PC-9 (cell line): ENCODE data around the gene ETS1.

Experiments used
- EZH2 ChIP-seq: fragments of 200-600 bp; sonication (generic); IDR thresholded peaks from 2 replicates; pipeline ENCODE4 v1.8.0; 2017; ENCODE audit warnings: antibody characterized with exemption, low read depth
- TF ChIP-seq, protein P1 (sequence below): fragments of 200-600 bp; sonication (generic); conservative IDR thresholded peaks from 2 replicates; pipeline ENCODE4 v1.6.1; 2017; ENCODE audit warnings: mixed run types, antibody characterized with exemption, mild to moderate bottlenecking, moderate library complexity

DNA sequence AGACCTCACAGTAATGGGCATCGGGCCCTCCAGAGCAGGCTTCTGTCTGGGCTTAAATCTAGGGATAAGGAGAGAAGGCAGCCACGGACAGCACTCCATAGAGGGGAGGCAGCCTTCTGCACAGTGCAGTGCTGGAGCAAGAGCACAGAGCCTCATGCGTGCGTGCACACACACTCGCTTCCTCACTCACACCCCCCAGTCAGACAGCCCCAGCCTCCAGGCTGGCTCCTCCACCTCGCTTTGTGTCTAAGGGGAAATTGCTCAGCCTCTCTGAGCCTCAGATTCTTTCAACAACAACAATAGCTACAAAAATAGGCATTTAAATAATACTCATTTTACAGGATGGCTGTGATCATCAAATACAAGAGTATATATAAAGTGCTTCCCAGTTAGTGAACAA, 26.7 kb upstream of the ETS1 start:
- TF ChIP-seq, protein P1, sequence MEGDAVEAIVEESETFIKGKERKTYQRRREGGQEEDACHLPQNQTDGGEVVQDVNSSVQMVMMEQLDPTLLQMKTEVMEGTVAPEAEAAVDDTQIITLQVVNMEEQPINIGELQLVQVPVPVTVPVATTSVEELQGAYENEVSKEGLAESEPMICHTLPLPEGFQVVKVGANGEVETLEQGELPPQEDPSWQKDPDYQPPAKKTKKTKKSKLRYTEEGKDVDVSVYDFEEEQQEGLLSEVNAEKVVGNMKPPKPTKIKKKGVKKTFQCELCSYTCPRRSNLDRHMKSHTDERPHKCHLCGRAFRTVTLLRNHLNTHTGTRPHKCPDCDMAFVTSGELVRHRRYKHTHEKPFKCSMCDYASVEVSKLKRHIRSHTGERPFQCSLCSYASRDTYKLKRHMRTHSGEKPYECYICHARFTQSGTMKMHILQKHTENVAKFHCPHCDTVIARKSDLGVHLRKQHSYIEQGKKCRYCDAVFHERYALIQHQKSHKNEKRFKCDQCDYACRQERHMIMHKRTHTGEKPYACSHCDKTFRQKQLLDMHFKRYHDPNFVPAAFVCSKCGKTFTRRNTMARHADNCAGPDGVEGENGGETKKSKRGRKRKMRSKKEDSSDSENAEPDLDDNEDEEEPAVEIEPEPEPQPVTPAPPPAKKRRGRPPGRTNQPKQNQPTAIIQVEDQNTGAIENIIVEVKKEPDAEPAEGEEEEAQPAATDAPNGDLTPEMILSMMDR: no peak
- no peak for TF ChIP-seq EZH2
